Neural progenitor cell (in vitro differentiated cells): ENCODE measurements around the gene TRPM1. TPM values are rescaled to one million over a fixed set of nuclear protein-coding genes. Genes with fewer than 3 reads are reported as not detected.
A peak's percentile ranks its signal among the peaks of the same experiment; 100 is the strongest.

Experiments
- DNase-seq: peaks from one replicate; pipeline ENCODE4 v3.0.0-alpha.2; 2016; ENCODE audit warnings: low spot score
- H2AFZ ChIP-seq: fragments of 200-600 bp; sonication (generic); replicated peaks from 2 replicates; pipeline ENCODE4 v1.6.1; 2016; ENCODE audit warnings: antibody characterized with exemption
- H3F3A ChIP-seq: fragments of 200-600 bp; sonication (generic); 2 replicates; pipeline ENCODE4 v1.6.1; 2016; ENCODE audit warnings: antibody characterized with exemption, low read depth
- H3K27ac ChIP-seq: fragments of 200-600 bp; sonication (generic); 2 replicates; pipeline ENCODE4 v1.5.1; 2016; ENCODE audit warnings: mild to moderate bottlenecking
- H3K27me3 ChIP-seq: fragments of 200-600 bp; sonication (generic); 2 replicates; pipeline ENCODE4 v1.6.1; 2016; ENCODE audit warnings: mild to moderate bottlenecking, moderate library complexity
- H3K36me3 ChIP-seq: fragments of 200-600 bp; sonication (generic); 2 replicates; pipeline ENCODE4 v1.5.1; 2016
- H3K4me1 ChIP-seq: fragments of 200-600 bp; sonication (generic); 2 replicates; pipeline ENCODE4 v1.6.1; 2016; ENCODE audit warnings: mixed run types
- H3K4me2 ChIP-seq: fragments of 200-600 bp; sonication (generic); 2 replicates; pipeline ENCODE4 v1.6.1; 2016
- H3K4me3 ChIP-seq: fragments of 200-600 bp; sonication (generic); 2 replicates; pipeline ENCODE4 v1.5.1; 2016
- H3K79me2 ChIP-seq: fragments of 200-600 bp; sonication (generic); 2 replicates; pipeline ENCODE4 v1.6.1; 2016; ENCODE audit warnings: low read depth
- H3K9ac ChIP-seq: fragments of 200-600 bp; sonication (generic); 2 replicates; pipeline ENCODE4 v1.6.1; 2016
- H3K9me3 ChIP-seq: fragments of 200-600 bp; sonication (generic); 2 replicates; pipeline ENCODE4 v1.5.1; 2016; ENCODE audit warnings: low read depth
- H4K20me1 ChIP-seq: fragments of 200-600 bp; sonication (generic); 2 replicates; pipeline ENCODE4 v1.6.1; 2016; ENCODE audit warnings: low read depth
- H3K27ac Mint-ChIP-seq: 3 replicates; pipeline ENCODE4 v1.8.0; 2021; ENCODE audit warnings: mixed read lengths
- H3K27me3 Mint-ChIP-seq: 2 replicates; pipeline ENCODE4 v1.8.0; 2022; ENCODE audit warnings: low read depth, mild to moderate bottlenecking, inconsistent platforms, moderate library complexity, mixed read lengths; ENCODE audit not compliant: insufficient read depth
- H3K36me3 Mint-ChIP-seq: 3 replicates; pipeline ENCODE4 v1.8.0; 2021; ENCODE audit warnings: mixed read lengths
- H3K4me1 Mint-ChIP-seq: 3 replicates; pipeline ENCODE4 v1.8.0; 2021; ENCODE audit warnings: mixed read lengths
- H3K4me3 Mint-ChIP-seq: 3 replicates; pipeline ENCODE4 v1.8.0; 2021; ENCODE audit warnings: mild to moderate bottlenecking, moderate library complexity, mixed read lengths
- H3K9me3 Mint-ChIP-seq: 3 replicates; pipeline ENCODE4 v1.8.0; 2020; ENCODE audit warnings: mixed read lengths
- EZH2 ChIP-seq: fragments of 200-600 bp; sonication (generic); IDR thresholded peaks from 2 replicates; pipeline ENCODE4 v1.6.1; 2017; ENCODE audit warnings: antibody characterized with exemption, mild to moderate bottlenecking, moderate library complexity
- EZH2phosphoT487 ChIP-seq: fragments of 200-600 bp; sonication (generic); IDR thresholded peaks from 2 replicates; pipeline ENCODE4 v1.6.1; 2017; ENCODE audit warnings: antibody characterized with exemption
- microRNA counts: library from miRNA; unstranded; fragments of <30 nt; microRNA quantifications from one replicate; lab custom pipeline; 2016
- microRNA-seq: library from miRNA; unstranded; fragments of <30 nt; microRNA quantifications from one replicate; pipeline ENCODE4, GENCODE V29; 2016
- small RNA-seq: library from RNA; depleted of rRNA; stranded (forward); fragments of <200 nt; gene quantifications from one replicate; pipeline ENCODE3, GENCODE V24; 2015
- total RNA-seq: library from RNA; depleted of rRNA; stranded (reverse); fragments of >200 nt; gene quantifications from 2 replicates; pipeline ENCODE4 v1.2.3, GENCODE V29; 2015; ENCODE audit warnings: low replicate concordance
- TF ChIP-seq, protein P1 (sequence below): fragments of 200-600 bp; sonication (generic); IDR thresholded peaks from 2 replicates; pipeline ENCODE4 v1.5.1; 2017; ENCODE audit warnings: antibody characterized with exemption, mild to moderate bottlenecking

The TRPM1 gene
- total RNA-seq, 1 donor from 2014 or later: not detected

DNA sequence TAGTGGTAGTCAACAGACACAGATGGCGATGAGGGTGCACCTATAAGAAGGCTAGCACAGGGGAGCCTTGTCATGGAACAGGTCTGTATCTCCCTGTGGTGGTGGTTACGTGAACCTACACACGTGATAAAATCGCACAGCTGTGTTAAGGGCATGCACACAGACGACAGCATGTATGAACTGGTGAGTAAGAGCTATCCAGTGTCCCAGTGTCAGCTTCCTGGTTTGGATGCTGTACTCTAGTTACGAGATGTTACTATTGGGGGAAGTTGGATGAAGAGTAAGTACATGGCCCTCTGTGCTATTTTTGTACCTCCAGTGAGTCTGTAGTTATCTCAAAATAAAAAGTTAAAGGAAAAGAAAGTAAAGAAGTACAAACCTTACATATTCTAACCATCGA lies 148.3 kb downstream of the TRPM1 start:
- Mint-ChIP-seq H3K36me3 (peaks cover 53% of the 10 kb centered on the region), H3K9me3 (peaks cover 7% of the 10 kb centered on the region), H3K4me3 (no peak overlapping the region), H3K27ac (no peak overlapping the region), H3K27me3 (no peaks in the 10 kb centered on the region), H3K4me1 (no peaks in the 10 kb centered on the region)
- Histone ChIP-seq H3K79me2 (no peaks in the 10 kb centered on the region), H3K4me2 (no peak overlapping the region), H3K4me3 (no peak overlapping the region), H3K9me3 (no peaks in the 10 kb centered on the region), H3K4me1 (no peaks in the 10 kb centered on the region), H3K36me3 (peaks cover 4% of the 10 kb centered on the region), H4K20me1 (no peaks in the 10 kb centered on the region), H2AFZ (no peak overlapping the region), H3K9ac (no peak overlapping the region), H3F3A (no peaks in the 10 kb centered on the region), H3K27ac (no peak overlapping the region), H3K27me3 (no peaks in the 10 kb centered on the region)
- DNase-seq: no peak
- TF ChIP-seq EZH2 (no peak), EZH2phosphoT487 (no peak)
- TF ChIP-seq, protein P1, sequence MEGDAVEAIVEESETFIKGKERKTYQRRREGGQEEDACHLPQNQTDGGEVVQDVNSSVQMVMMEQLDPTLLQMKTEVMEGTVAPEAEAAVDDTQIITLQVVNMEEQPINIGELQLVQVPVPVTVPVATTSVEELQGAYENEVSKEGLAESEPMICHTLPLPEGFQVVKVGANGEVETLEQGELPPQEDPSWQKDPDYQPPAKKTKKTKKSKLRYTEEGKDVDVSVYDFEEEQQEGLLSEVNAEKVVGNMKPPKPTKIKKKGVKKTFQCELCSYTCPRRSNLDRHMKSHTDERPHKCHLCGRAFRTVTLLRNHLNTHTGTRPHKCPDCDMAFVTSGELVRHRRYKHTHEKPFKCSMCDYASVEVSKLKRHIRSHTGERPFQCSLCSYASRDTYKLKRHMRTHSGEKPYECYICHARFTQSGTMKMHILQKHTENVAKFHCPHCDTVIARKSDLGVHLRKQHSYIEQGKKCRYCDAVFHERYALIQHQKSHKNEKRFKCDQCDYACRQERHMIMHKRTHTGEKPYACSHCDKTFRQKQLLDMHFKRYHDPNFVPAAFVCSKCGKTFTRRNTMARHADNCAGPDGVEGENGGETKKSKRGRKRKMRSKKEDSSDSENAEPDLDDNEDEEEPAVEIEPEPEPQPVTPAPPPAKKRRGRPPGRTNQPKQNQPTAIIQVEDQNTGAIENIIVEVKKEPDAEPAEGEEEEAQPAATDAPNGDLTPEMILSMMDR: no peak

MicroRNAs encoded within 50 kb of the gene (microRNA counts, 767-probe panel; counts per million panel counts)
- 460 counts per million, percentile 90 among the panel's probes with 10 or more counts for microRNA hsa-miR-211-5p (lab: Ali Mortazavi, UCI)

Small RNA genes within 50 kb of the gene (microRNA-seq; reads per million reads assigned to microRNA genes)
- gene MIR211: not detected

Small RNA genes within 50 kb of the gene (small RNA-seq; reads per million reads assigned to genes)
- gene MIR211 (not detected), gene RNU6-466P (not detected)

Other genes starting within 250 kb of the TRPM1 start
- gene FAN1, start 197.8 kb downstream of the TRPM1 start, total RNA-seq: 32.0 and 35.3 TPM in 2 replicates
- 8.8 and 18.7 TPM in 2 replicates for gene MTMR10, start 110.1 kb downstream of the TRPM1 start, total RNA-seq
- 11.9 and 25.1 TPM in 2 replicates for gene KLF13, start 225.1 kb upstream of the TRPM1 start, total RNA-seq